Mesodermal cell (in vitro differentiated cells): ENCODE results near the gene FGFRL1.

Source experiments
- H3K27ac ChIP-seq: 2 replicates; pipeline ENCODE4 v1.7.0; 2013; ENCODE audit warnings: mild to moderate bottlenecking, low read depth, low read length, moderate library complexity; ENCODE audit not compliant: severe bottlenecking
- H3K36me3 ChIP-seq: 2 replicates; pipeline ENCODE4 v1.7.1; 2013; ENCODE audit warnings: mild to moderate bottlenecking, low read length, moderate library complexity; ENCODE audit not compliant: control insufficient read depth, insufficient read depth
- H3K4me1 ChIP-seq: one replicate; pipeline ENCODE4 v1.7.1; 2013; ENCODE audit warnings: mild to moderate bottlenecking, low read length; ENCODE audit not compliant: insufficient read depth, control insufficient read depth, poor library complexity, severe bottlenecking
- H3K4me3 ChIP-seq: 2 replicates; pipeline ENCODE4 v1.7.0; 2013; ENCODE audit warnings: low read length, control low read depth, mild to moderate bottlenecking; ENCODE audit not compliant: insufficient read depth, poor library complexity, severe bottlenecking; ENCODE audit errors: extremely low read depth
- H3K9me3 ChIP-seq: 2 replicates; pipeline ENCODE4 v1.7.1; 2013; ENCODE audit warnings: mild to moderate bottlenecking, low read length, moderate library complexity; ENCODE audit not compliant: control insufficient read depth
- WGBS, 2 experiments: methylation state at CpG; one replicate each; pipeline ENCODE4 v1.1.5; 2013; ENCODE audit warnings: missing lambda C conversion rate in 2 of 2; ENCODE audit not compliant: insufficient coverage in 2 of 2; 5-methylcytosine and 5-hydroxymethylcytosine counted together

Gene FGFRL1

GRCh38 chr4:1019729-1020470, 8.5 kb downstream of the FGFRL1 start:
- no peaks in the 10 kb centered on the region for H3K9me3 ChIP-seq
- H3K4me3 ChIP-seq: no peak overlapping the region
- no peak overlapping the region for H3K27ac ChIP-seq
- WGBS, 2 experiments: 76 to 80% methylated on average over 21 to 22 of the region's 23 CpGs
- peaks cover 5% of the 10 kb centered on the region for H3K36me3 ChIP-seq
- peaks cover 23% of the 10 kb centered on the region for H3K4me1 ChIP-seq

- peaks cover 16% of the 10 kb centered on the region for H3K36me3 ChIP-seq
- no peak overlapping the region for H3K27ac ChIP-seq
- WGBS, 2 experiments: 92 to 97% methylated on average over 17 to 19 of the region's 19 CpGs
- H3K4me1 ChIP-seq: peaks cover 23% of the 10 kb centered on the region
- H3K9me3 ChIP-seq: no peaks in the 10 kb centered on the region
- H3K4me3 ChIP-seq: no peak overlapping the region
Observed at GRCh38 chr4:1021386-1022050, 10.1 kb downstream of the FGFRL1 start.

GRCh38 chr4:1022051-1022738, 10.8 kb downstream of the FGFRL1 start:
- H3K4me1 ChIP-seq: peaks cover 23% of the 10 kb centered on the region
- no peak overlapping the region for H3K27ac ChIP-seq
- H3K9me3 ChIP-seq: no peaks in the 10 kb centered on the region
- 91 to 93% methylated on average over 36 to 46 of the region's 46 CpGs for WGBS, 2 experiments
- H3K4me3 ChIP-seq: no peak overlapping the region
- peaks cover 16% of the 10 kb centered on the region for H3K36me3 ChIP-seq

- H3K4me3 ChIP-seq: no peak overlapping the region
- H3K4me1 ChIP-seq: peaks cover 21% of the 10 kb centered on the region
- 84 to 85% methylated on average over 18 of the region's 19 CpGs for WGBS, 2 experiments
- H3K36me3 ChIP-seq: peaks cover 16% of the 10 kb centered on the region
- H3K27ac ChIP-seq: no peak overlapping the region
- H3K9me3 ChIP-seq: no peaks in the 10 kb centered on the region
Observed at GRCh38 chr4:1022739-1023066, 11.3 kb downstream of the FGFRL1 start.

GRCh38 chr4:1023075-1023640, 11.7 kb downstream of the FGFRL1 start:
- H3K4me1 ChIP-seq: peaks cover 17% of the 10 kb centered on the region
- H3K27ac ChIP-seq: no peak overlapping the region
- no peaks in the 10 kb centered on the region for H3K9me3 ChIP-seq
- H3K4me3 ChIP-seq: no peak overlapping the region
- 87 to 90% methylated on average over 11 to 14 of the region's 20 CpGs for WGBS, 2 experiments
- H3K36me3 ChIP-seq: peaks cover 16% of the 10 kb centered on the region

- Histone ChIP-seq H3K4me3 (no peak overlapping the region), H3K27ac (no peak overlapping the region), H3K36me3 (peaks cover 16% of the 10 kb centered on the region), H3K9me3 (no peaks in the 10 kb centered on the region), H3K4me1 (peaks cover 10% of the 10 kb centered on the region)
- 96% methylated on average over 57 to 61 of the region's 83 CpGs for WGBS, 2 experiments
Observed at GRCh38 chr4:1023895-1024740, 12.7 kb downstream of the FGFRL1 start.

- no peak overlapping the region for H3K4me3 ChIP-seq
- H3K9me3 ChIP-seq: no peaks in the 10 kb centered on the region
- peaks cover 16% of the 10 kb centered on the region for H3K36me3 ChIP-seq
- H3K4me1 ChIP-seq: peaks cover 4% of the 10 kb centered on the region
- 94 to 98% methylated on average over 13 to 23 of the region's 32 CpGs for WGBS, 2 experiments
- H3K27ac ChIP-seq: no peak overlapping the region
Observed at GRCh38 chr4:1024882-1025545, 13.6 kb downstream of the FGFRL1 start.

- peaks cover 16% of the 10 kb centered on the region for H3K36me3 ChIP-seq
- WGBS, 2 experiments: 62 to 64% methylated on average over 16 to 17 of the region's 17 CpGs
- no peaks in the 10 kb centered on the region for H3K9me3 ChIP-seq
- H3K4me1 ChIP-seq: no peaks in the 10 kb centered on the region
- no peak overlapping the region for H3K4me3 ChIP-seq
- no peak overlapping the region for H3K27ac ChIP-seq
Observed at GRCh38 chr4:1026115-1026514, 14.7 kb downstream of the FGFRL1 start.

- WGBS, 2 experiments: 84 to 85% methylated on average over 24 to 26 of the region's 26 CpGs
- no peaks in the 10 kb centered on the region for H3K4me1 ChIP-seq
- no peak overlapping the region for H3K27ac ChIP-seq
- peaks cover 16% of the 10 kb centered on the region for H3K36me3 ChIP-seq
- no peaks in the 10 kb centered on the region for H3K9me3 ChIP-seq
- H3K4me3 ChIP-seq: no peak overlapping the region
Observed at GRCh38 chr4:1027219-1027914, 15.9 kb downstream of the FGFRL1 start.
